HG03565 (cell line): ENCODE measurements around the gene CLIP2.
"Not testable (repeated sequence)": the region's sequence is repeated elsewhere in the genome, so short reads cannot be mapped to it uniquely, and the experiment has no call there.

Source experiments
- ATAC-seq: cut with Tn5 transposase; IDR thresholded peaks from one replicate; pipeline ENCODE4 v1.9.1; 2021; ENCODE audit warnings: mild to moderate bottlenecking, moderate library complexity; ENCODE audit not compliant: unreplicated experiment

Gene CLIP2

GRCh38 chr7:74294191-74294998 lies 5.2 kb downstream of the CLIP2 start:
- no peak for ATAC-seq

DNA sequence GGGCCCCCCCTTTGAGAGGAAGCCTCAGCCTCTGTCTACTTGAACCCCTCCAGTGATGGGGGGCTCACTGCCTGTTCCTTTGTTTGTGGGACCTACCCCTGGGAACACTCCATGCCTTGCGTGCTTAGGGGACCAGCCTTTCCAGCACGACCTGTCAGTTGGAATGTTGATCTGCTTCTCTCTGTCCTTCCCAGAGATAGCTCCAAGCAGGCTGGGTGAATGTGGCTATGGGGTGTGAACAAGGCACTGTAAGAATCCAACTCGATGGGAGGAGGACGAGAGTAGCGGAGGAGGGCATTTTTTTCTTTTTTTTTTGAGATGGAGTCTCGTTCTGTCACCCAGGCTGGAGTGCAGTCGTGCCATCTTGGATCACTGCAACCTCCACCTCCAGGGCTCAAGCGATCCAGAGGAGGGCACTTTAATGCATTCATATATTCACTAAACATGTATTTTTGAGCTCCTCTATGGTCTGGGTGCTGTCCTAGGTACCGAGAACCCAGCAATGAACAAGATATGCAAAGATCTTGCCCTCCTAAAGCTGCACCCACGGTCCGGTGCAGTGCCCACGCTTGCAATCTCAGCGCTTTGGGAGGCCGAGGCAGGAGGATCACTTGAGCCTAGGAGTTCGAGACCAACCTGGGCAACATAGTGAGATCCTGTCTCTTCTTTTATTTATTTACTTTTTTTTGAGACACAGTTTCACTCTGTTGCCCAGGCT lies 8.5 kb downstream of the CLIP2 start:
- no peak for ATAC-seq

- no peak for ATAC-seq
Measured at GRCh38 chr7:74299401-74299800, 10.2 kb downstream of the CLIP2 start.

- no peak for ATAC-seq
Measured at GRCh38 chr7:74300926-74301325, 11.7 kb downstream of the CLIP2 start.

- no peak for ATAC-seq
Measured at GRCh38 chr7:74302745-74303221, 13.6 kb downstream of the CLIP2 start.

DNA sequence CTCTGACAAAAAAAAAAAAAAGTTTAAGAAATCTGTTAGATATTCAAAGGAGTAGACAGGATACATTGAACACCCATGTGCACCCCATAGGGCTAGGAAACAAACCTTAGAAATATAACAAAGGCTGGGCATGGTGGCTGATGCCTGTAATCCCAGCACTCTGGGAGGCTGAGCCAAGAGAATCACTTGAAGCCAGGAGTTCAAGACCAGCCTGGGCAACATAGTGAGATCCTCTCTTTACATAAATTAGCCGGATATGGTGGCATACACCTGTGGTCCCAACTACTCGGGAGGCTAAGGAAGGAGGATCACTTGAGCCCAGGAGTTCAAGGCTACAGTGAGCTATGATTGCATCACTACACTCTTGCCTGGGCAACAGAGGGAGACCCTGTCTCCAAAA lies 15.3 kb downstream of the CLIP2 start:
- ATAC-seq, result no peak

DNA sequence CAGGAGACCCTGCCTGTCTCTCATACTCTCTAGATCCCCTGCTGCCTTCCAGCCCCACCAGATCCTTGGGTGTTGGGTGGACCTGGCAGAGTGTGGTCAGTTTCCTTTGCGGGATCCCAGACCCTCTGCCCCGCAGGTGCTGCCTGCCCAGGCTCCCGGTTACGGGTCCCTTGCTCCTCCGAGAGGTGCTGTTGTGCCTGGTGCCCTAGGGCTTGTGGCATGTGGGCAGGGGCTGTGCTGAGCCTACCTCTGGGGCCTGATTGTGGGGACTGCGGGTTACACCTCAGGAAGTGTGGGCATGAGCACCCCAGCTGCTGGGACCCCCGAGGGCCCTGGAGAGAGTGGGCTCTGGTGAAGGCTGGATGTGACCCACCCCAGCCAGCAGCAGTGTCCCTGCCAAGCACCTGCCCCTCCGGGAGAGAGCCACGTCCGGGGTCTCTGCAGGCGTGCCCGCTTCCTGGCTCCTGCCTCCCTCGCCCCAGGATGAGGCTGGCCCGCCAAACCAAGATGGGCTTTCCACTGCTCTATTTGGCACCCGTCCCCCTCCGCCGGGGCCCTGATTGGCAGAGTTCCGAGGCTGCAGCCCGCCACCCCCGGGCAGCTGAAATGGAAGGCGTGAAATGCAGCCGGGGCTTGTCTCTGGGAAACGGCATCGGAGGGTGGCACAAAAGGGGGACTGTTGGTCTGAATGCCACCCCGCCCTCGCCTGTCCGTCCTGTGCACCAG lies 17.0 kb downstream of the CLIP2 start:
- ATAC-seq, result no peak

DNA sequence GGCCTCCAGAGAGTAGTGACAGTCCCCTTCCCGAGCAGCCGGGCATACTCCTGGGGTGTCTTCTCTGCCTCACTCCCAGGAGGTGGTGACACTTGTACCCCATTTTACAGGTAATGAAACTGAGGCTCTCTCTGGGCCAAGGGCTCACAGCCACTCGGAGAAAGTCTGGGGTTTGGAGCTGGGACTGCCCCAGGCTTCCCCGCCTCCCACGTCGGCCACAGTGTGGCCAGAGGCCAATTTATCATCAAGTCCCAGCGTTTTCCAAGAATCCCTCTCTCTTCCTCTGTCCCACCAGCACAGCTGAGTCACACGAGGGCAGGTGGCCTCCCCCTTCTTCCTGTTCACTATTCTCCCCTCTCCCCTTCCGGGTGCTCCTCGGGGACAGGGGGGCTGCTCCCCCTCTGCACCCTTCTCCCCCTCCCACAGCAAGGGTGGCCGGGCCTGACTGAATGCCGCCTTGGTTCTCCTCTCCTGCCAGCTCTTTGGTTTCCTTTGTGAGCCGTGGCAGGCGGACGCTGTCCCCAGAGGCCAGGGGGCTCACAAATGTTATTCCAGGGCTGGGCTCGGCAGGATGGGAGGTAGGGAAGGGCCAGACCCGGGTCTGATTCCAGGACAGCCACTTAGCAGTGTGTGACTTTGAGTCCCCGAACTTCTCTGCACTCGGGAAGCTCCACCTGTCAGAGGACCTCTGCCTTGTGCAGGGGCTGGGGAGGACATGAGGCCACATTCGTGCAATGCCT lies 17.7 kb downstream of the CLIP2 start:
- no peak for ATAC-seq

DNA sequence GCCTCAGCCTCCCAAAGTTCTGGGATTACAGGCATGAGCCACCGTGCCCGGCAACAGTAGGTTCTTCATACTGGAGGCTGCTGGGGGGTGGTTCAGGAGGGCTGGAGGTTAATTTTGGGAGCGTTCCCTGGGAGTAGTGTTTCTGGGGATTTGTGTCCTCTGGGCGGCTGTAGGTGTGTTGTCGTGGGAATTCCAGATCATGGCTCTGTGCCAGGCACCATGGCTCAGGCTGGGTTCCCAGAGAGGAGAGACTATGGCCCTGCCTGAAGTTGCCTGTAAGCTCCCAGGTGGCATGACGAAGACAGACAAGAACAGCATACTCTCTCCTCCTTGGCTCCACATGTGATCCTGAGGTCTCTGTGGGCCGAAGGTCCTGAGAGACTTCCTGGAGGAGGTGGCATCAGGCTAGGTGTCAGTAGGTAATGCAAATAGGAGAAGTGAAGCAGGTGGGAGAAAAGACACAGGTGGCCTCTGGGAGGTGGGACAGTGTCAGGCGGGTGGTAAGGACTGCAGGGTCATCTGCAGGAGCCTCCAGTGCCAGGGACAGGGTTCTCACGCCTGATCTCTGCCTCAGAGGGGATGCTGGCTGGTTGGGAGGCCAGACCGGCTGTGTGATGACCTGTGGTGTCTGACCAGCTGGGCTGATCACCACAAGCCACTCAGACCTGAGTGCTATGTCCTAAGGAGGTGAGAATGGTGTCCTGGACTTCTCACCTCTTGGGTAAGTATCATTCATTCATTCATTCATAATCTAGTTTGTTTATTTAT lies 18.7 kb downstream of the CLIP2 start:
- no peak for ATAC-seq

DNA sequence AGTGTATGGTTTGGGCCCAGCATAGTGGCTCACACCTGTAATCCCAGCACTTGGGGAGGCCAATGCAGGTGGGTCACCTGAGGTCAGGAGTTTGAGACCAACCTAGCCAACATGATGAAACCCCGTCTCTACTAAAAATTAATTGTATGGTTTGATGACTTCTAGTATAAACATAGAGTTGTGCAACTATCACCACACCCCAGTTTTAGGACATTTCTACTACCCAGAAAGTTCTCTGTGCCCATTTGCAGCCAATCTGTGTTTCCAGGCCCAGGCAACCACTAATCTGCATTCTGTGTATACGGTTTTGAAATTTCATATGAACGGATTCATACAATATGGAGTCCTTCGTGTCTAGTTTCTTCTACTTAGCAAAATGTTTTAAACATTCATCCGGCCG lies 20.0 kb downstream of the CLIP2 start:
- no peak for ATAC-seq

DNA sequence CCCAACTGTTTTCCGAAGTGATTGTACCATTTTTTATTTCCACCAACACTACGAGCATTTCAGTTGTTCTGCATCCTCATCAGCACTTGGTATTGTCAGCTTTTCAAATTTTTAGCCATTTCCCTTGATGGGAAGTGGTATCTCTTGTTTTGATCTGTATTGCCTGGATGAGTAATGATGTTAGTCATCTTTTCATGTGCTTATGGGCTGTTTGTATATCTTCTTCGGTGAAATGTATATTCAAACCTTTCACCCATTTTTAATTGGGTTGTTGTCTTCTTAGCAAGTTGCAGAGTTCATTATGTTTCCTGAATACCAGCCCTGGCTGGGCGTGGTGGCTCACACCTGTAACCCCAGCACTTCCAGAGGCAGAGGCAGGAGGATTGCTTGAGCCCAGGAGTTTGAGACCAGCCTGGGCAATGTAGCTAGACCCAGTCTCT lies 22.1 kb downstream of the CLIP2 start:
- no peak for ATAC-seq

DNA sequence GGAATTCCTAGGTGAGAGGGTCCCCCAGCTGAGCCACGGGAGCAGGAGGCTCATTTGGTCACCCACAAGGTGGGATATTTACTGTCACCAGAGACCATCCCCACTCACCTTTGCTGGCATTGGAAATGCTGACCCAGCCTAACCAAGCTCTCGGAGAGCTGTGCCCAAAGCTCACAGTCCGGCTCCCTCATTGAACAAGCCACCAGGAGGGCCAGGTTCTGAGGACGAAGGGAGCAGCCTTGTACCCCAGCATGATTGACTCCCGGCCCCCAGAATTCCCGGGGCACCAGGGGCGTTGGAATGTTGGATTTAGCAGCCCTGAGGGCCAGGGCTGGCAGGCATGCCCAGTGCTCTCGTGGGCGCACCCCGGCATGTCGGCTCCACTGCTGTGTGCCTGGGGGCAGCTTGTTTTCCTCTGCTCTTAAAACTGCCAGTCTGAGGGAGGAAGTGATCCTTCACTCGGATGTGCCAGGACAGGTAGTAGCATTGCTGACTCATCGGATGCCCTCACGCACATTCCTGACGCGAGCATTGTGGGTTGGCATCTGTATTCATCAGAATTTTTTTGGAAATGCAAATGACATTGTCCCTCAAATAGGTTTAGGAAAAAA lies 23.3 kb downstream of the CLIP2 start:
- ATAC-seq, result no peak

DNA sequence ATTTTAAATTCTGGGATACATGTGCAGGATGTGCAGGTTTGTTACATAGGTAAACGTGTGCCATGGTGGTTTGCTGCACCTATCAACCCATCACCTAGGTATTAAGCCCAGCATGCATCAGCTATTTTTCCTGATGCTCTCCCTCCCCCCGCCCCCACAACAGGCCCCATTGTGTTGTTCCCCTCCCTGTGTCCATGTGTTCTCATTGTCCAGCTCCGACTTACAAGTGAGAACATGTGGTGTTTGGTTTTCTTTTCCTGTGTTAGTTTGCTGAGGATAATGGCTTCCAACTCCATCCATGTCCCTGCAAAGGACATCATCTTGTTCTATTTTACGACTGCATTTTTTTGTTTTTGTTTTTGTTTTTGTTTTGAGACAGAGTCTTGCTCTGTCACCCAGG lies 26.7 kb downstream of the CLIP2 start:
- ATAC-seq, result not testable (repeated sequence)

- ATAC-seq, result no peak
Measured at GRCh38 chr7:74317146-74317782, 28.1 kb downstream of the CLIP2 start.

- no peak for ATAC-seq
Measured at GRCh38 chr7:74318043-74318442, 28.8 kb downstream of the CLIP2 start.

GRCh38 chr7:74320645-74321221 lies 31.5 kb downstream of the CLIP2 start:
- ATAC-seq, result no peak

DNA sequence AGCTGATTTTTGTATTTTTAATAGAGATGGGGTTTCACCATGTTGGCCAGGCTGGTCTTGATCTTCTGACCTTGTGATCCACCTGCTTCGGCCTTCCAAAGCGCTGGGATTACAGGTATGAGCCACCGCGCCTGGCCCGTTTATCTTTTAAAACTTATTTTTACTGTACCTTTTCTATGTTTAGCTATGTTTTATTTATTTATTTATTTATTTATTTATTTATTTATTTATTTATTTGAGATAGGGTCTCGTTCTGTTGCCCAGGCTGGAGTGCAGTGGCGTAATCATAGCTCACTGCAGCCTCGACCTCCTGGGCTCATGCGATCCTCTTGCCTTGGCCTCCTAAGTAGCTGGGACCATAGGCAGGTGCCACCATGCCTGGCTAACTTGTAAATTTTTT lies 33.7 kb downstream of the CLIP2 start:
- not testable (repeated sequence) for ATAC-seq

DNA sequence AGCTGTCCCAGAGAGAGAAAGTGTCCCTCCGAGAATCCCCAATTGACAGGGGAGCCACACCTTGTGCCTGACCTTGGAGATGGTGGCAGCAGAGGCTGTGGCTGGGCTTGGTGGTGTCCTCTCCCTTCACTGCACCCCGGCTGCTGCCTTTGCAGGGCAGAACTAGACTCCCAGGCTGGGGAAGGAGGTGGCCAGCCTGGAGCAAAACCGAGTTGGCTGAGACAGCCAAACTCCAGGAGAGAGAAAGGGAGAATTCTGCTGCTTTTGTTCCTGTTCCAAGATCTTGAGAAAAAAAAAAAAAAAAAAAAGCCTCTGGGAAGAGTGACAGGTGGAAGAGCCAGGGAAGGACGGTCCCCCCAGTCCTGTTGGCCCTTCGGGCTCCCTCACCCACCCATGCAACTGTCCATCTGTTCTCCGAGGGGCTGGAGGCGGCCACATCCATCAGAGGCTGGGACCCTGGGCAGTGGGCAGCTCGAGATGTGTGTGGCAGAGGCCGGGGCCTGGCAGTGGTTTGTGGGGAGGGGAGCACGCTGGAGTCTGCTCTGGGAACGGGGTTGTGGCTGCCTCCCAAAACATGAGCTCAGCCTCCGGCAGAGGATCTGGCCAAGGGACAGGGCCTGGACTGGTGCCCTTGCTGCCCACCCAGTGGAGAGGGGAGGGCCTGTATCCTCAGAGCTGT lies 35.5 kb downstream of the CLIP2 start:
- ATAC-seq, result no peak
